T-helper 9 cell (primary cell): ENCODE measurements around the gene SLC6A11.

Experiments used
- DNase-seq: peaks from one replicate; pipeline ENCODE4 v3.0.0-alpha.2; 2020

Gene SLC6A11

DNA sequence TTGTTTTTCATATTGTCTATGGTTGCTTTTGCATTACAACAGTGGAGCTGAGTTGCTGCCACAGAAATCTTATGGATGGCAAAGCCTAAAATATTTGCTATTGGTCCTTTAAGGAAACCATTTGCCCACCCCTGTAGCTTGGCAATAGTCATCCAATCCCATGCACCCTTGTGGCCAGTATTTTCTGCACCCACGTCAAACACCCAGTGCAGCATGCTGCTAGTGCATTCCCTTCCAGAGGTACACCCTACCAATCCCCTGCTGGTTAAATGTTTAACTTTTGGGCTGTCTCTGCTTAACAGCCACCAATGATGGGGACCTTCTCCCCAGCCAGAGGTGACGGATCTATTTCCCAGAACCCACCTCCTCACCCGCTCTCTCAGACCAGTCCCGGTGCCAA is 23.8 kb upstream of the SLC6A11 start:
- DNase-seq = no peak

- no peak for DNase-seq
These were observed 17.2 kb upstream of the SLC6A11 start for GRCh38 chr3:10798600-10799367.

DNA sequence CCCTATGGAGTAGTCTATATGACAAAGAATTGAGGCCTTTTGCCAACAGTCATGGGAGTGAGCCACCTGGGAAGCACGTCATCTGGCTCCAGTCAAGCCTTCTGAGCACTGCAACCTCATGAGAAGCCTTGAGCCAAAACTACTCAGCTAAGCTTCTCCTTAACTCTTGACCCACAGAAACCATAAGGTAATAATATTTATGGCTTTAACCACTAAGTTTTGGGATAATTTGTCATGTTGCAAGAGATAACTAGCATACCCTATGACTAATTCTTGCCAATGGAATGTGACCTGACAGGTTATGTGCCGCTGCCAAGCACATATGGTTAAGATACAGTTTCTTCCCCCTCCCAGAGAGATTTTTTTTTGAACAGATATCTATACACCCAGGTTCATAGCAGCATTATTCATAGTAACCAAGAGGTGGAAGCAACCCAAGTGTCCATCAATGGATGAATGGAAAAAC is 11.8 kb upstream of the SLC6A11 start:
- no peak for DNase-seq

DNA sequence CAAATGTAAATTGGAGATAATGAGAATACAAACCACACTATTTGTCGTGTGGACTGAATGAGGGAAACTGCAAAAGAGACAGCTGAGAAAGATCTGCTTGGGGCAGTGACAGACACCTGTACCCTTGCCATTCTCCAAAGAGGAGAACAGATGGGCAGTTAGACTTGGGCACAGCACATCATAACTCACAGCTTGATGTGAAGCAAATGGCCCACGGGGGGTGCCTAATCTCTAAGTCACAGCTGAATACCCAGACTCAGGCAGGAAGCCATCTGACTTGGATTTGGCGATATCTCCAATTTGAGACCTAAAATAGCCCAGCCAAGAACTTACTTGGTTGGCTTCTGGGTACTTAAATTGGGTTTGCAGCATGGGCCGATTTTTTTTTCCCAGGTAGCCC is 10.0 kb upstream of the SLC6A11 start:
- DNase-seq = no peak

DNA sequence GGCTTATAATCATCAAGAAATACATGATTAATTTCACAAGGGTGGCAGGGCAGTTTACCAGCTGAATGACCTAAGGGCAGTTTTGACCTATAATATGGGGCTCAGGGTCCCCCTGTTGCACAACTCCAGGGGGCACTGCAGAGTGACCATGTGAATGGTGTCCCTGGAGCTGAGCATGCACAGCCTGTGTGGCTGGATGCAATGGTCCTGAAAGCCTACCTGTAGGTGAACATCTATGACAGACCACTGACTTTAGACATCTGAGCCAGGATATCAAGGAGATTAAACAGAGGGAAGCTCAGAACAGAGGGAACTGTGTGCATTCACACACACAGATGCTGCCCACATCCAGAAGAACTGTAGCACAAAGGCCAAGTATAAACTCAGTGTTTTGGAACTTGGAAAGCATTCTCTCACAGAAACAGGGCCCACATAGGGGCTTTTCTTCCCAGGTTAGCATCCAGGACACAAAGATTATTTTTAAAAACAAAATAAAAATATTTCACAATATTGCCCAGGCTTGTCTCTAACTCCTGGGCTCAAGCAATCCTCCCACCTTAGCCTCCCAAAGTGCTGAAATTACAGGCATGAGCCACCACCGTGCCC is 7.8 kb upstream of the SLC6A11 start:
- DNase-seq = no peak

GRCh38 chr3:10808974-10809373 is 7.1 kb upstream of the SLC6A11 start:
- DNase-seq = no peak

- no peak for DNase-seq
These were observed 5.7 kb upstream of the SLC6A11 start for GRCh38 chr3:10810376-10810775.

- DNase-seq = no peak
These were observed 2.6 kb upstream of the SLC6A11 start for GRCh38 chr3:10813425-10813824.

GRCh38 chr3:10814623-10815022 is 1.4 kb upstream of the SLC6A11 start:
- DNase-seq = no peak

- DNase-seq = no peak
These were observed 541 bp upstream of the SLC6A11 start for GRCh38 chr3:10815487-10815886.

- no peak for DNase-seq
These were observed 830 bp downstream of the SLC6A11 start for GRCh38 chr3:10816863-10817253.

GRCh38 chr3:10817506-10817905 is 1.5 kb downstream of the SLC6A11 start:
- DNase-seq = no peak

DNA sequence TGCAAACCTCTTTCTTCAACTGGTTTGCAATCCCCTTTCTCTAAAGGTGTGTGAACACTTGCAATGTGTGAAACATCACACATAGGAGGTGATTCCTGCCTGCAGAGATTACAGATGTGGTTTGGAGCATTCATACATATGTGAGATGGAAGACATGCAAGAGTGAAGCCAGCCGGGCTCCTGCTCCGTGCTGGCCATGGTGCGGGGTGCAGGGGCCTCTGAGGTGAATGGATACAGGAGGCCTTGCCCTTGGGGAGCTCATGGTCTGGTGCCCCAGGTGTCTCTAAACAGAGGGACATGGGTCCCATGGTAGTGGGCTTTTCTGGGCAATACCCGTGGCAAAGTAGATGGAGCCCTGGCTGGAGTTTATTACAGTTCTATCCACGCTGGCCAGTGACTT is 6.0 kb downstream of the SLC6A11 start:
- no peak for DNase-seq

DNA sequence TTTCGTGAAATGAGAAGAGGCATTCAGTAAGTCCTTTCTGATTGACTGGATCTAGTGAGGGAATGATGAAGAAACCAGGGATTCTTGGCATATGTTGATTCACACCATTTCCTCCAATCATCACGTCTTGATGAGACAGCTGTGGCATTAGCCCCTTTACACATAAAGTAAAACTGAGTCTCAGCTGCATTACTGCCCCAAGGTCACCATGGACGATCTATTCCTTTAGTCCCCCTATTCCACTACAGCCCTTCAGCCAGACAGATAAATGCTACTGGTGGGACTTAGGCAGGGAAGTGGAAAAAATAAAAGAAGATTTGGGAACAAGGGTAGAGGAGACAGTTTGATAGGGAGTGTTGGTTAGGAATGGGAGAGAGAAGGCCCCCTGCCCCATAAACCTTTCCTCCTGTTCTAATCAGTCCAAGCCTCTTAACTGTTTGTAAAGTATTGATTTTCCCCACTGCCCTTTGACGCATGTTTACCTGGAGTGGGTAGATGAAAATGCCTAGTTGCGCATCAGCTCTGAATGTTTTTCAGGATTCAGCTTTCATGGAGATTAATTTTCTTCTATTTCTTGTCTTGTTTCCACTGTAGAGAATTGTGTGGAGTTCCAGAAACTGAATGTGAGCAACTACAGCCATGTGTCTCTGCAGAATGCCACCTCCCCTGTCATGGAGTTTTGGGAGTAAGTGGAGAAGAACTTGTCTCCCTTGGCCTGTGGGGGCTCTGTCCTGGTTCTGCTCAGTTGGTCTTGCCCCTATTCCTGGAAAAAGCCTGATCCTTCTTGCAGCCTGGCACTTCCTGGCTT is 6.9 kb downstream of the SLC6A11 start:
- DNase-seq = no peak

DNA sequence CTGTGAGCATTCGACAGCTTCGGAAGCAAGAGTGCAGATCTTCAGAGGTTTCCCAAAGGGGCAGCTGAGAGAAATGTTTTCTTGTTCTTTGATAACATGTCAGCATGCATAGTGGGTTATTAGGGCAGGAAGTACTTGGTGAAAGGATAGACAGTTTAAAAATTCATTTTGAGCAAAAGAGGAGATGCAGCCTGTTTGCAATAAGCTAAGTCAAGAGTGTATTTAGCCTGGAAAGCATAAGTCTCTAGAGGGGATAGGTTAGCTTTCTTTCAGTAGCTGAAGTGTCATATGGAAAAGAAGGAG is 7.4 kb downstream of the SLC6A11 start:
- no peak for DNase-seq

DNA sequence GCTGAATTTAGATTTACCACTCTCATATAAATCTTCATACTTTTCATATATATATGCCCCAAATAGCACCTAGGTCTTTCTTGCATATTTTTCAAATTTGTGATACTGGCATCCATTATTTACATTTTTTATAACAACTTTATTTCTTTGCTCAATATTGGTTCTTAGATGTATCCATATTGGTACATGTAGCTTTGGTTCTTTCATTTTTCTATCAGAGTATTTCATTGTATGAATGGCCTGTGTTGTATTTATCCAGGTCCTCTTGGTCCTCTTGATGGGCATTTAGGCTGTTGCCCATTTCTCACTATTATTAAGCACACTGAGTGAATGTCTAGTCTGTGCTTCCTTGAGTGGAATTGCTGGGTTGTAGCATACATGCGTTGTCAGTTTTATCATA is 8.4 kb downstream of the SLC6A11 start:
- DNase-seq = no peak

DNA sequence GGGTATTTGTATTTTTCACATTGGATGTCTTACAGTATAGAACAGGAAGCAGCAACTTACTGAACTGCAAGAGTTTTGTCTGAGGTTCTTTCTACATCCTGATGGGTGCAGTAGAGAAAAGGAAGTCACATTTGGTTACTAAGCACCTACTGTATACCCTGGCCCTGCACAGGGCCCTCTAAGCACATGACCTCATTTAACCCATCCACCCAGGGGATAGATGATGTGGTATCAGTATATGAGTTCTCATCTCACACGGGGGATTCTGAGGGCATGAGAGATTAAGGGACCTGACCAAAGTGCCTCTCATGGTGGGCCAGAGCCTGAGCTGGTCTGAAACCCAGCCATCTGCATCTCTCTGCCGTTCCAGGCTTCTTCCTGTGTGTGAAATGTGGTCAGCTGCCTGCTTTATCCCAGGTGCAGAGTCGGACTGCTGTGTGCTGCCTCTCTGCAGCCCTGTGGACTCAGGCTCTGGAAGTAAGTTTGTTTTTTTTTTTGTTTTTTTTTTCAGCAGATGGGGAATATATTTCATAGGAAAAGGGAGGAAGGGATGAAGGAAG is 17.9 kb downstream of the SLC6A11 start:
- DNase-seq = no peak

GRCh38 chr3:10834951-10835350 is 18.9 kb downstream of the SLC6A11 start:
- DNase-seq = no peak

GRCh38 chr3:10835406-10835805 is 19.4 kb downstream of the SLC6A11 start:
- no peak for DNase-seq

- no peak for DNase-seq
These were observed 20.6 kb downstream of the SLC6A11 start for GRCh38 chr3:10836676-10837075.

- no peak for DNase-seq
These were observed 21.8 kb downstream of the SLC6A11 start for GRCh38 chr3:10837849-10838248.

- no peak for DNase-seq
These were observed 23.1 kb downstream of the SLC6A11 start for GRCh38 chr3:10839167-10839566.

DNA sequence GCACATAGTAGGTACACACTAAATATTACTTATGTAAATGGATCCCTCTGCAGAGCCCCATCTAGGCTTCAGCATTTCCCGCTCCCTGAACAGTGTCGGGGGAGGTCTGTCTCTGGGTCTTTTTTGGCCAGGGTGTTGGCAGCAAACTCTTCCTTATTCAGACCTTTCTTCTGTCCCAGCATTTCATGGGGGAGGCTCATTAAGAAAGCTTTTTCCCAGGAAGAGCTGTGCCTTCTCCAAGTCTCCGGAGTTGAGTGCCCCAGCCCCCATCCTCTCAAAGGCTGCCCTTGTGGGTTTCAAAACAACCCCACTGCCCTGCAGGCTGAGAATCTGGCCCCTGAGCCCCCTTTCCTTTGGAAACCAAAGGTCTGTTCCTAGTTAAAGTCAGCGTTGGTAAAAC is 25.1 kb downstream of the SLC6A11 start:
- no peak for DNase-seq

GRCh38 chr3:10843378-10843777 is 27.4 kb downstream of the SLC6A11 start:
- no peak for DNase-seq
